MV-4-11 (cell line): ENCODE measurements around the gene CFAP299.
A peak's percentile ranks its signal among the peaks of the same experiment; 100 is the strongest.

Experiments
- DNase-seq: peaks from one replicate; lab custom pipeline; 2025; lab: John Stamatoyannopoulos, UW

CFAP299 gene

GRCh38 chr4:80839792-80840191, 504.3 kb downstream of the CFAP299 start:
- no peak for DNase-seq

GRCh38 chr4:80840396-80840795, 504.9 kb downstream of the CFAP299 start:
- DNase-seq, result no peak

- DNase-seq, result no peak
Observed at GRCh38 chr4:80841587-80842281, 506.2 kb downstream of the CFAP299 start.

GRCh38 chr4:80846210-80846609, 510.7 kb downstream of the CFAP299 start:
- no peak for DNase-seq

- no peak for DNase-seq
Observed at GRCh38 chr4:80852061-80852460, 516.5 kb downstream of the CFAP299 start.

- DNase-seq, result no peak
Observed at GRCh38 chr4:80873571-80873970, 538.0 kb downstream of the CFAP299 start.

GRCh38 chr4:80874979-80875378, 539.4 kb downstream of the CFAP299 start:
- DNase-seq, result no peak

GRCh38 chr4:80875642-80876041, 540.1 kb downstream of the CFAP299 start:
- DNase-seq, result no peak

- peak; percentile 1 for DNase-seq
Observed at GRCh38 chr4:80876810-80877209, 541.3 kb downstream of the CFAP299 start.

GRCh38 chr4:80878218-80878617, 542.7 kb downstream of the CFAP299 start:
- no peak for DNase-seq

GRCh38 chr4:80897537-80898303, 562.2 kb downstream of the CFAP299 start:
- no peak for DNase-seq

- DNase-seq, result no peak
Observed at GRCh38 chr4:80900908-80901307, 565.4 kb downstream of the CFAP299 start.

GRCh38 chr4:80903020-80903419, 567.5 kb downstream of the CFAP299 start:
- DNase-seq, result no peak

GRCh38 chr4:80909938-80910337, 574.4 kb downstream of the CFAP299 start:
- no peak for DNase-seq

GRCh38 chr4:80911458-80911857, 575.9 kb downstream of the CFAP299 start:
- DNase-seq, result no peak

GRCh38 chr4:80912350-80912749, 576.8 kb downstream of the CFAP299 start:
- no peak for DNase-seq

- DNase-seq, result peak; percentile 18
Observed at GRCh38 chr4:80913381-80913780, 577.9 kb downstream of the CFAP299 start.

- no peak for DNase-seq
Observed at GRCh38 chr4:80916770-80917169, 581.2 kb downstream of the CFAP299 start.

- no peak for DNase-seq
Observed at GRCh38 chr4:80918004-80918403, 582.5 kb downstream of the CFAP299 start.

- no peak for DNase-seq
Observed at GRCh38 chr4:80921441-80921840, 585.9 kb downstream of the CFAP299 start.

- DNase-seq, result no peak
Observed at GRCh38 chr4:80922941-80923340, 587.4 kb downstream of the CFAP299 start.

GRCh38 chr4:80925293-80925692, 589.8 kb downstream of the CFAP299 start:
- DNase-seq, result no peak

- no peak for DNase-seq
Observed at GRCh38 chr4:80926446-80926845, 590.9 kb downstream of the CFAP299 start.

GRCh38 chr4:80926891-80927290, 591.4 kb downstream of the CFAP299 start:
- DNase-seq, result no peak
